ENCODE measurements around the gene MCL1.
"Not testable (repeated sequence)": the region's sequence is repeated elsewhere in the genome, so short reads cannot be mapped to it uniquely, and the experiment has no call there.

The MCL1 gene

DNA sequence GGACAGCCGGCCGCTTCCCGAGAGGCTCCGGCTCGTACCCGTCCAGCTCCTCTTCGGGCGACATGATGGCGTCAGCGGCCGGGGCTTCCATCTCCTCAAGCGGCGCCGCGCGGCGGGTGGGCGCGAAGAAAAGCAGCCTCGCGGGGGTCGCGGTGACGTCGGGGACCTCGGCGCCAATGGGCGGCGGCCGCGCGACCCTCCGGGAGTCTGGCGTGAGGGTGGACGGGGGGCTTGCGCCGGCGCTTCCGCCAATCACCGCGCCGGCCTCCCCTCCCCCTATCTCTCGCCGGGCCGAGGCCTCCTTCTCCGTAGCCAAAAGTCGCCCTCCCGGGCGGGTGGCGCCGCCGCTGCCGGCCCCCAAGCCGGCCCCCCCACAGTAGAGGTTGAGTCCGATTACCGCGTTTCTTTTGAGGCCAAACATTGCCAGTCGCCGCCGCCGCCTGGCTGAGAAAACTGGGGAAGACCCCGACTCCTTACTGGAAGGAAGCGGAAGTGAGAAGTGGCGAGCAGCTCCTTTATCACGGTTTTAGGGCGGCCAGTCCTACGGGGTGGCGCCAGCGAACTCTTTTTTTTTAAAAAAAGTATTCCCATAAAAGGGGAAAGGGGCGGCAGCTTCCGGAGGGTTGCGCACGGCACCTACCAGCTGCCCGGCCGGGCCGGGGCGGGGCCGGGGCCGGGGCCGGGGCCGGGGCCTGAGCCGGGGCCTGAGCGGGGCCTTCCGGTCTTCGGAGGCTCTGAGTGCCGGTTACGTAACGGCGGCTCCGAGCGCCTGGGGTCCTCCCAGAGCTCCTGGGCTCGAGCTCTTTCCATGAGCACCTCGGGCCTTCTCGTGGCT is at the start of gene MCL1:
TSS of gene MCL1 (minus strand) at position 501 of the 835 bp plus-strand sequence. CDS start at position 421, 80 bp downstream.
- peak; percentile 97 for DNase-seq (ENCODE audit: low spot score)

DNA sequence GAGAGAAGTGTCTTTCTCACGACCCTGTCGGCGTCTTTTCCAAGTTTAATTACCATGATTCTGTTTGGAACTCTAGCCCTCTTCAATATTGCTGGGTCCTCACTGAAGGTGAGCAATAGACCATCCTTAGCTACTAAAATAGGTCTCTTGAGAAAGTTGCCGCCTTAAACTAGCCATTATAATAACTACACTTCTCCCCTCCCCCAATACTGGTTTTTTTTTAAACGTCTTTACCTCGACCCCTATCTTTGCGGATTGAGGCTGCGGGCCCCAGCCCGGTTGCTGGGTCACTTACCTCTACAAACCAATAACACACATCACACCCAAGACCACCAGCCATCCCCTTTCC is 49.3 kb upstream of the MCL1 start:
- DNase-seq (ENCODE audit: low spot score), result no peak

DNA sequence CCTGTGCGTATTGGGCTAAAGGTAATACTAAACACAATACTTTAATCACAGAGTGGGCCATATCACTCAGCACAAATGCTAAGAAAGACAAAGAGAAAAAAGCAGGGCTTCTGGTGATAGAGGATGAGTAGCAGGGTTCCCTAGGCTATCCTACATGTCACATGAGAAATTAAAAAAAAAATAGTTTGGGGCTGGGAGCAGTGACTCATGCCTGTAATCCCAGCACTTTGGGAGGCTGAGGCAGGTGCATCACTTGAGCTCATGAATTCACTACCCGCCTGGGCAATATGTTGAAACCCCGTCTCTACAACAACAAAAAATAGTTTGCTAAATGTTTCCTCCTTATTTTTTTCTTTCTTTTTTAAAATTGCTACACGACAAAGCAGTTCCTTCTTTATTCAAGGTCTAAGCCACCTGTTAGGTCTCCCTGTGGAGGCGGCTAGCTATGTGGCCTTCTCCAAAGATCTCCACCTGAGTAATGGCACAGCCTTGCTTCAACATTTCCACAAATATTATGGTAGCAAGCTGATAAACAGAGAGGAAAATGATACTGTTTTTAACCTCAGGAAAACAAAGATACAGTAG is 48.5 kb upstream of the MCL1 start:
- no peak for DNase-seq (ENCODE audit: low spot score)

DNA sequence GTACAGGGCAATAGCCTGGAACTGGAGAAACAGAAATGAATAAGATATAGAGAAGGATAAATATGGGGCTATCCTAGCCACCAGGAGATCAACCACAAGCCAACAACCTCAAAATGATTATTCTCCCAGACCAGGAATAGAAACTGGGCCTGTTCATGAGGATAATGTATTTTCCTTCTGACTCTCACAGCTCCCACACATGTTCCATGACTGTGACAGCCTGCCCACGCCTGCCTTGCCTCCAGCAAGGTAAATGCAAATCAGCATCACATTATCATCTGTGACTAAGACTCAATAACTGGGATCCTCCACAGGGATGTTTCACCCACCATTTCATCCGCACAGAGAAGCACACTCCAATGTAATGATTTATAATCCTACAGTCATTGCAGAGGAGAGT is 46.7 kb upstream of the MCL1 start:
- no peak for DNase-seq (ENCODE audit: low spot score)

GRCh38 chr1:150624546-150624945 is 45.1 kb upstream of the MCL1 start:
- DNase-seq (ENCODE audit: low spot score), result not testable (repeated sequence)

GRCh38 chr1:150624134-150624533 is 44.7 kb upstream of the MCL1 start:
- DNase-seq (ENCODE audit: low spot score), result not testable (repeated sequence)

GRCh38 chr1:150622303-150622975 is 43.0 kb upstream of the MCL1 start:
- DNase-seq (ENCODE audit: low spot score), result no peak

GRCh38 chr1:150621497-150622302 is 42.3 kb upstream of the MCL1 start:
- DNase-seq (ENCODE audit: low spot score), result peak; percentile 81

DNA sequence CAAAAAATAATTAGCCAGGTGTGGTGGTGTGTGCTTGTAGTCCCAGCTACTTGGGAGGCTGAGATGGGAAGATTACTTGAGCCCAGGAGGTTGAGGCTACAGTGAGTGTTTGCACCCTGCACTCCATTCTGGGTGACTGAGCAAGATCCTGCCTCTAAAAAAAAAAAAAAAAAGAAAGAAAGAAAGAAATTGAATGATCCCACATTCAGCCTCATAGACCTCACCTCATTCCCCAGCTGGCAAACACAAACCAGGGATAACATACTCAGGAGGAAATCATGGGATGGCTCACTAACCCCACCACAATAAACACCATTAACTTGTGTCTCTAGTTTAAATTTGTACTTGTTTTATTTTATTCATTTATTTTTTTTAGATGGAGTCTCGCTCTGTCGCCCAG is 41.5 kb upstream of the MCL1 start:
- DNase-seq (ENCODE audit: low spot score), result no peak

DNA sequence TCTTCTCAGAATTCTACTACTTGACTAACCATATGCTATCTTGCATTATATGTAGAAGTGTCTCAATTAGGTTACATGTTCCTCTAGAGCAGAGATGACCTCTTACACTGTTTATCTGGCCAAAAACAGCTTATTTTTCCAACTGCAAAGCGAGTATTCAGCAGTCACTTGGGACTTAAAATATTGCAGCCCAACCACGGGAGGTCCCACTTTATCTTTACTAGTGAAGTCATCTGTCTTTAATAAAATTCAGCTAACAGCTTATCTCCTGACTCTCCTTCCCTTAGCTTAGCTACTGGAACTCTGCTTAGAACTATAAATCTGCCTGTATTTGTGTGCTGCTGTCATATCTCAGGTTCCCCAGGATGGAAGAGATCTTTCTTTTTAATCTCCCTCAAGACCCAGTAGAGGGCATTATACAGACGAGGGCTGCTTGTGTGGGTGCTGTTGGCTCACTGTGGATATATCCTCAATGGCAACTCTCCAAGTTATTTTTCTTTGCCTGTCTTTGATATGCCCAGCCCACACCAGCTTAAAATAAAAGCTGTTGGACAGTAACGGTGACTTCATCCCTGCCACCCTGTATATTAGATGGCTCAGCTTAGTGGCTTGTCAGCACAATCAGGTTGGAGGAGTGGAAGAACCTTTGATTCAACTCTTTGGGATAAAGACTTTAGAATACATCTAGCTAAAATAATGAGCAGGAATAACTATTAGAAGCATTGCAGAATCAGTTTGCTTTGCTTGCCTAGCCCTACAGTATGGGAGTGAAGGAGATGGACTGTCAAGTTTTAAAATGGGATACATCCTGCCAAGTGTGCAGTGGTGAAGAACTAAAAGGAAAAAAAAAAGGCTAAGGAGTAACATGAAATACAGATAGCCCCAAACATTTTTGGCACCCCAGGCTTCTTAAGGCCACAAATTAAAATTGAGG is 40.4 kb upstream of the MCL1 start:
- peak; percentile 58 for DNase-seq (ENCODE audit: low spot score)

- no peak for DNase-seq (ENCODE audit: low spot score)
These were observed 36.2 kb upstream of the MCL1 start for GRCh38 chr1:150615346-150616201.

DNA sequence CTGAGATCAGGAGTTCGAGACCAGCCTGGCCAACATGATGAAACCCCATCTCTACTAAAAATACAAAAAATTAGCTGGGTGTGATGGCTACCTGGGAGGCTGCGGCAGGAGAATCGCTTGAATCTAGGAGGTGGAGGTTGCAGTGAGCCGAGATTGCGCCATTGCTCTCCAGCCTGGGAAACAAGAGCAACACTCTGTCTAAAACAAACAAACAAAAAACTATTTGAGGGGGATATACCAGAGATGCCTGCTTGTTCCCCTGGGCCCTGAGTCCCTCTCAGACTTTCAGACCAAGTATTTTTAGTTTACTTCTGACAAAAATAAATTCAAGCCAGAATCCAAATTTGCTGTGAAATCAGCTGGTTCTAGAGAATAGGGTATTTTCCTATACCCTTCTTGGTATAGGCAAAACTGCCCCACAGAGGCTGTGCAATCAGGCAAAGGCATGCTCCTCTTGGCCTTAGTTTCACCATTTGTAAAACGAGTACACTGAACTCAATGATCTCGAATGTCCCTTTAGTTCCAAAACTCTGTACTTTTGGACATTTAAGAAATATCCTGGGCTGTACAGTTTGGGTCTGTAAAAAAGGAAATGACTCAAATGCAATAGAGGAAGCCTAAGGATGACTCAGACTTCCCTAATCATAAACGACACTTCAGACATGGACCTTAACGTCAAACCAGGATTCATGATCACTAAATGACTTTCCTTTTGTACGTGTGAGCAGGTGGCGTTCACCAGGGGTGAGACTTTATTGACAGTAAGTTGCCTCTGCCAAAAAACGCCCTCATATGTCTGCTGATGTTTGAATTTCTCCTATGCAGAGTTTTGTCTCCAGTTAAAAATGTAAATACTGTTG is 33.9 kb upstream of the MCL1 start:
- DNase-seq (ENCODE audit: low spot score), result peak; percentile 79

- DNase-seq (ENCODE audit: low spot score), result peak; percentile 60
These were observed 32.6 kb upstream of the MCL1 start for GRCh38 chr1:150612014-150612345.

DNA sequence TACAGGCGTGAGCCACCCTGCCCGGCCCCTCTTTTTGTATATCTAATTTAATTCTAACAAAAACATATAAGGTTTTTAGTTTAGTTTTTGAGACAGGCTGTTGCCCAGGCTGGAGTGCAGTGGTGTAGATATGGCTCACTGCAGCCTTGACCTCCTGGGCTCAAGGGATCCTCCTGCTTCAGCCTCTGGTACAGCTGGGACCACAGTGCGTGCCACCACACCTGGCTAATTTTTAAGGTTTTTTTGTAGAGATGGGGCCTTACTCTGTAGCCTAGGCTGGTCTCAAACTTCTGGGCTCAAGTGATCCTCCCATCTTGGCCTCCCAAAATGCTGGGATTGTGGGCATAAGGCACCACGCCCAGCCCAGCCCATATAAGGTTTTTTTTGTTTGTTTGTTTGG is 31.2 kb upstream of the MCL1 start:
- DNase-seq (ENCODE audit: low spot score), result peak; percentile 31

- no peak for DNase-seq (ENCODE audit: low spot score)
These were observed 30.3 kb upstream of the MCL1 start for GRCh38 chr1:150609732-150610131.

DNA sequence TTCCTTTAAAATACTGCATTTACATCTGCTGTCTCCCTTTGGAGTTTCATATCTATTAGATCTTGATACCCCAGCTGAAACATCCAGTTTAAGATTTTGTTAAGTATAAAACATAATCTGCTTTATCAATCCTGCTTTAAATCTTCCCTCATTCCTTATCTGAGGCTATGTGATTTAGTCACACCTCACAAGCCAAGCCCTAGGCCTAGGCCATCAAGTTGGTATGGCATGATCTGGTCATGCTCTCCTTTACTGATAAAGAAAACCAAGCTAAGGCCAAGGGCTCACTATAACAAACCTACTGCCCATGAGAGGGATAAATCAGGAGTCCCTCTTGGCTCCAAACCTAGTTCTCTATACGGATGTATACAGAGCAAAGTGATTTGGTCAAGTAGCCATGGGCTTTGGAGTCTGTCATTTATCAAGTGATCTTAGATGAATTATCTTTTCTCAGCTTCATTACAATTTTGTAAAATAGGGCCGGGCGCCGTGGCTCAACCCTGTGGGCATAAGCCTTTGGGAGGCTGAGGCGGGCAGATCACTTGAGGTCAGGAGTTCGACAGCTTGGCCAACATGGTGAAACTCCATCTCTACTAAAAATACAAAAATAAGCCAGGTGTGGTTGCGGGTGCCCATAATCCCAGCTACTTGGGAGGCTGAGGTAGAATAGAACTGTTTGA is 27.2 kb upstream of the MCL1 start:
- peak; percentile 2 for DNase-seq (ENCODE audit: low spot score)

DNA sequence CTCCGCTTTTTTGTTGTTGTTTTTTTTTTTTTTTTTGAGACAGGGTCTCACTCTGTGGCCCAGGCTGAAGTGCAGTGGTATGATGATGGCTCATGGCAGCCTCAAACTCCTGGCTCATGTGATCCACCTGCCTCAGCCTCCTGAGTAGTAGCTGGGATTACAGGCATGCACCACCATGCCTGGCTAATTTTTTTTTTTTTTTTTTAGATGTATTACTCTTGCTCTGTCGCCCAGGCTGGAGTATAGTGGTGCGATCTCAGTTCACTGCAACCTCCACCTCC is 26.0 kb upstream of the MCL1 start:
- not testable (repeated sequence) for DNase-seq (ENCODE audit: low spot score)

DNA sequence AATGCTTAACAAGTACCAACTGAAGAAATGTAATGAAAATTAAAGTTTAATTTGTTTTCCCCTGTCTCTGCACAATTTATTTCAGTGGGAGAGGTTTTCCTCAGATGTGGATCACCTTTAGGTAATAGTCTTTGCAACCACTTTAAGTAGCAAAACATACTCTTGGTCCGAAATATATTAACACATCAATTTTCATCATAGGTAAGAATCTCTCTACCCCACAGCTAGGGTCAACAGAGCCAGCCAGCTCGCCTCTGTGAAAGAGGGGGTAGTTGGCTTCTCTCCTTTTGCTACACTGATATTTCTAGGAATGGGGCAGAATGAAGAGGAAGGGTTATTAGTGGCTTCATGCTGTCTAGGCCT is 24.8 kb upstream of the MCL1 start:
- DNase-seq (ENCODE audit: low spot score), result no peak

- DNase-seq (ENCODE audit: low spot score), result no peak
These were observed 24.3 kb upstream of the MCL1 start for GRCh38 chr1:150603711-150604110.

Measured in NAMALWA (cell line).